ENCODE results near the gene TBC1D10A. TPM values are rescaled to one million over a fixed set of nuclear protein-coding genes. Genes with fewer than 3 reads are reported as not detected.

Gene TBC1D10A, protein sequence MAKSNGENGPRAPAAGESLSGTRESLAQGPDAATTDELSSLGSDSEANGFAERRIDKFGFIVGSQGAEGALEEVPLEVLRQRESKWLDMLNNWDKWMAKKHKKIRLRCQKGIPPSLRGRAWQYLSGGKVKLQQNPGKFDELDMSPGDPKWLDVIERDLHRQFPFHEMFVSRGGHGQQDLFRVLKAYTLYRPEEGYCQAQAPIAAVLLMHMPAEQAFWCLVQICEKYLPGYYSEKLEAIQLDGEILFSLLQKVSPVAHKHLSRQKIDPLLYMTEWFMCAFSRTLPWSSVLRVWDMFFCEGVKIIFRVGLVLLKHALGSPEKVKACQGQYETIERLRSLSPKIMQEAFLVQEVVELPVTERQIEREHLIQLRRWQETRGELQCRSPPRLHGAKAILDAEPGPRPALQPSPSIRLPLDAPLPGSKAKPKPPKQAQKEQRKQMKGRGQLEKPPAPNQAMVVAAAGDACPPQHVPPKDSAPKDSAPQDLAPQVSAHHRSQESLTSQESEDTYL
- total RNA-seq (ENCODE audit: insufficient read depth, low replicate concordance): 40.0 TPM

DNA sequence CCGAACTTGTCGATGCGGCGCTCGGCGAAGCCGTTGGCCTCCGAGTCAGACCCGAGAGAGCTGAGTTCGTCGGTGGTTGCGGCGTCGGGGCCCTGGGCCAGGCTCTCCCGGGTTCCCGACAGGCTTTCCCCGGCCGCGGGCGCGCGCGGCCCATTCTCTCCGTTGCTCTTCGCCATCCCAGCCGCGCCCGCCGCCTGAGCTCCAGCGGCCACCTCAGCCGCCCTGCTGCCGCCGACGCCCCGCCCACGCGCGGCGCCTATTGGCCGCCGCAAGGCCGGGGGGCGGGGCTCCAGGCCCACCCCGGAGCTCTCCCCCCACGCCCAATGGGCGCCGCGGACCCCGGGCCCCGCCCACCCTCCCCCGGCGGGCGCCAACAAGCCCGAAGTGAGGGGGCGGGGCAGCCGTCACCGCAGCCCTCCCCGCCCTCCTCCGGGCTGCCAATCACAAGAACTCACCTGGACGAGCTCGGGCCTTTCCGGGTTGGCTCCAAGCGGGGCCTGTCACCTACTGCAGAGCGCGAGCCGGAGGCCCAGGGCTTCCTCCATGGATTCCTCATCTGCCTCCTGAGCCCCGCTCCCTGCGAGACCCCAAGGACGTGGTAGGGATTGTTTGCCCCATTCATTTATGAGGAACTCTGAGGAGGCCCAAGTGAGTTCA, at the start of gene TBC1D10A:
Gene TBC1D10A (minus strand): TSS at position 236 of the 657 bp plus-strand sequence. CDS start 60 bp downstream, at position 176.
- DNase-seq (ENCODE audit: low spot score): peak; percentile 91

DNA sequence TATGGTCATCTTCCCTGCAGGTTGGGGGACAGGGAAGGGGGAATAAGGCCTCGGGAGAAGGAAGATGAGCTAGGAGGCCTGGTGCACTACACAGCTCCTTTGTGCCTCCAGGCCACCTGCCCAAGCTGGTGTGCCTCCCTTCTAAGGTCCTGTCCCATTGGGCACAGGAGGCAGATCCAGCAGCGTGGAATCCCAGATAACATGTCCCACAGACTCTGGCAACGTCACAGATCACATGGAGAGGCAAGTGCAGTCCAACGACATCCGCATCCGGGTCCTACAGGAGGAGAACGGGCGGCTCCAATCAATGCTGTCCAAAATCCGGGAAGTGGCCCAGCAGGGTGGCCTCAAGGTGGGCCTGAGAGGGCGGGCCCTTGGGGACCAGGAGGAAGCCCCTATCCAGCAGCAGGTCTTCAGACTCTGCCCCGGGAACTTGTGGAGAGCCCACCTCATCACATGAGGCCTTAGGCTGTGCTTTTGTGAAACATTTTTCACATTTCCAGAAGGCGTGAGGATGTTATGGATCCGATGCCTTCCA, 48.6 kb upstream of the TBC1D10A start:
- DNase-seq (ENCODE audit: low spot score): no peak

DNA sequence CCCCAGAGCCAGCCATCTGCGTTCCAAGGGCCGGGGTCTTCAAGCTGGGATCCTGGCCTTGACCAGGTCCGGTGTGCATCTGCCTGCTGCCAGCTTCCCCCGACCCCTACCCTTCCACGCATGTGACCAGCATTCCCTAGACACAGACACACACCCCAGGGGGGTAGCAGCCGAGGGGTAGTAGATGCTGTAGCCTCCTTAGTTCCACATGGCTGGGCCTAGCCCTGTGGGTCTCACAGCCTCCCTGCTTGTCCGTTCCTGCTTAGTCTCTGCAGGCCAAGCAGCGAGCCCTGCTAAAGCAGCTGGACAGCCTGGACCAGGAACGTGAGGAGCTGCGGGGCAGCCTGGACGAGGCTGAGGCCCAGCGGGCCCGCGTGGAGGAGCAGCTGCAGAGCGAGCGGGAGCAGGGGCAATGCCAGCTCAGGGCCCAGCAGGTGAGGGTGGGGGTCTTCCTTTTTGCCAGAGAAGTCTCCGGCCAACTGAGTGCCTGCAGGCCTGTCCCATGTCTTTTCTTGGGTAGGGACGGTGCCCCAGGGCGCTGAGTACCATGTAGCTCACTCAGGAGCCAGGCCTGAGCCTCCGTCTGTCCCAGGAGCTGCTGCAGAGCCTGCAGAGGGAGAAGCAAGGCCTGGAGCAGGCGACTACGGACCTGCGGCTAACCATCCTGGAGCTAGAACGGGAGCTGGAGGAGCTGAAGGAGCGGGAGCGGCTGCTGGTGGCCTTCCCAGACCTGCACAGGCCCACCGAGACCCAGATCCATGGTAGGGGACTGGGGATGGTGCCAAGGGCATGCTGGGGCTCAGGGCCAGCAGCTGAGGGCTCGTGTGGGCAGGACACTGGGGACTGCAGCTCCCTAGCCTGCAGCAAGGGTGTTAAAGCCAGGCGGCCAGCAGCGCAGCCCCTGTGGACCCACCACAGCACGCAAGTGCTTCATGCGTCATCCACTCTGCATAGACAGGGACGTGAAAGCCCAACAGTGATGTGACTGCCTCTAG, 46.9 kb upstream of the TBC1D10A start:
- no peak for DNase-seq (ENCODE audit: low spot score)

DNA sequence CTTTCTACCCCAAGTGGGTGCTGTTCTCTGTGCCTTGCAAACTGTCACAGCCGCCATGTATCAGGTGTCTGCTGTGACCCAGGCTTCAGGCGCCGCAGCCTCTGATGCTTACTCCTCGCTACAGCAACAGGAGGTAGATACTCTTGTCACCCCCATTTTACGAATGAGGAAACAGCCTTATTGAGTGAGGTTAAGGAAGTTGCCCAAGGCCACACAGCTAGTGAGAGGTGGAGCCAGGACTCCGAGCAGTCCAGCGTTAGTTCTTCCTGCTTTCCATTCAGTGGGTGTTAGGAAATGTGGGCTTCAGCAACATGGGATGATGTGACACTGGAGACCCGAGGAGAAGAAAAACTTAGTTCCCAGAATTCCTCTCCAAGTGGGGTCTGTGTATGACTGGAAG, 46.2 kb upstream of the TBC1D10A start:
- DNase-seq (ENCODE audit: low spot score): no peak

DNA sequence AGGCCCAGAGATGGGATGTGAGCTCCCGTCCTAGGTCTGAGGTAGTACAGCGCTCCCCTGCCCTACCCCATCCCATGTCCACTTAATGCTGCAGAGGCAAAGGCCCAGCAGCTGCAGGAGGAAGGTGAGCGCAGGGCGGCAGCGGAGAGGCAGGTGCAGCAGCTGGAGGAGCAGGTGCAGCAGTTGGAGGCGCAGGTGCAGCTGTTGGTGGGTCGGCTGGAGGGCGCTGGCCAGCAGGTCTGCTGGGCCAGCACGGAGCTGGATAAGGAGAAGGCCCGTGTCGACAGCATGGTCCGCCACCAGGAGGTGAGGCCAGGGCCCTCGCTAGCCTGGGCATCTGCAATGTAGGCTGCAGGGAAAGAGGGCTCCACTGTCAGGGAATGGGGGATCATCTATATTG, 45.2 kb upstream of the TBC1D10A start:
- no peak for DNase-seq (ENCODE audit: low spot score)

DNA sequence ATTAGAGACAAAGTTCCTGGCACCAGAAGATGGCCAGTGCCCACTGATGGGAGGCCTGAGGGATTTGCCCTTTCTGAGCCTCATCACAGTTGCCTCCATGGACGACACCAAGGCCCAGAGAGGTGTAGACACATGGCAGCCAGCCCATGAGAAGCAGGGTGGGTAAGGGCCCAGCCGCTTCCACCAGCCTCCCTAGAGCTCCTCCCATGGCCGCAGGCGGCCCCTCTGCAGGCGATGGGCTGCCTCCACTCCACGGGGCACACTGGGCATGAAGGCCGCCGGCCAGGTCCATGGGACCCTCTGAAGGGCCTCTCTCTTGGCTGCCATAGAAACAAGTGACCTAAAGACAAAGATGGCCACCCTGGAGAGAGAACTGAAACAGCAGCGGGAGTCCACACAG, 44.6 kb upstream of the TBC1D10A start:
- no peak for DNase-seq (ENCODE audit: low spot score)

DNA sequence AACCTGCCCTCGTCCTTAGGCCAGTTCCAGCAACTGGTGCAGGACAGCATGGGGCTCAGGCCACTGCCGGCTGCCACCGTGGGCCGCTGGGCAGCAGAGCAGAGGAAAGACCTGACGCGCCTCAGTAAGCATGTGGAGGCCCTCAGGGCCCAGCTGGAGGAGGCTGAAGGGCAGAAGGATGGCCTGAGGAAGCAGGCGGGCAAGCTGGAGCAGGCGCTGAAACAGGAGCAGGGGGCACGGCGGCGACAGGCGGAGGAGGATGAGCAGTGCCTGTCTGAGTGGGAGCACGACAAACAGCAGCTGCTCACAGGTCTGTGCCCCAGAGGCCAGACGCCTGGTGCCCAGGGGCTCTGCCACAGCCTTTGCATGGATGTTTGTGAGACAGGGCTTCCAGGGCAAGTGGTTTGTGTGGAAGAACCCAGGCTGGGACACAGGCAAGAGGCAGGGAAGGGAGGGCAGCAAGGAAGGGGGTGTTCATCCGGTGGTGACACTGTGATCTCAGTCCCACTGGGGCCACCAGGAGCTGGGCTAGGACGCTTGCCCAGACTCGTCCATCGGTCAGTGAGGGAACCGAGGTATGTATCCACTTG, 44.0 kb upstream of the TBC1D10A start:
- DNase-seq (ENCODE audit: low spot score): no peak

DNA sequence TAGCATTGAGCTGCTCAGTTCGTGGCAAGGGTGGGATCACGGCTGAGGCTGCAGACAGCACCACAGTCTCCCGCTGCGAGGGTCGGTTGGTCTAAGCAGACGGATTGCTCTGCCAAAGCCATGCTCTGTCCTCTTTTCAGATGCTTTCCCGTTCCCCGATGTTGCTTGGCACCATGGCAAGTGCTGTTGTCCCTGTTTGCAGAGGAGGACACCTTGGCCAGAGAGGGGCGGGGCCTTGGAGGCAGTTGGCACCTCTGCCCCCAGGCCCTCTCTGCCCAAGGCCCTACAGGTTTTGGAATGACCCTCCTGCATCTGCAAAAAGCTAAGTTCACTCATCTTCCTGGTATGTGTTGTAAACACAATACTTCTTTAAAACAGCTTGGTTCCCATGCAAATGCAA, 41.7 kb upstream of the TBC1D10A start:
- no peak for DNase-seq (ENCODE audit: low spot score)

DNA sequence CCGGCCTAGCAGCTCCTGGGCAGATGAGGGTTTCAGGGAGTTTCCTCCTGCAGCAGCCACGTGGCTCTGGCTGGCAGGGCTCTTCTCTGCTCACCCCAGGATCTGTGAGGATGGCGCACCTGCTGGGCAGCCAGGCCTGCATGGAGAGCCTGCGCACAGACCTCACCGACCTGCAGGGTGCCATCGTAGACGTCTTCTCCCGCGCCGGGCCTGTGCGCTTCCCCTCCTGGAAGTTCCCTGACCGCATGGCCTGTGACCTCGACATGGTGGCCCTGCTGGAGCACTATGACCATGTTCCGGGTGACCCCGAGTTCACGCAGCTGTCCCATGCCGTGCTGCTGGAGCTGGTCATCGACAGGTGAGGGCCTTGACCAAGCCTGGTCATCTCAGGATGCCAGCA, 39.1 kb upstream of the TBC1D10A start:
- no peak for DNase-seq (ENCODE audit: low spot score)

DNA sequence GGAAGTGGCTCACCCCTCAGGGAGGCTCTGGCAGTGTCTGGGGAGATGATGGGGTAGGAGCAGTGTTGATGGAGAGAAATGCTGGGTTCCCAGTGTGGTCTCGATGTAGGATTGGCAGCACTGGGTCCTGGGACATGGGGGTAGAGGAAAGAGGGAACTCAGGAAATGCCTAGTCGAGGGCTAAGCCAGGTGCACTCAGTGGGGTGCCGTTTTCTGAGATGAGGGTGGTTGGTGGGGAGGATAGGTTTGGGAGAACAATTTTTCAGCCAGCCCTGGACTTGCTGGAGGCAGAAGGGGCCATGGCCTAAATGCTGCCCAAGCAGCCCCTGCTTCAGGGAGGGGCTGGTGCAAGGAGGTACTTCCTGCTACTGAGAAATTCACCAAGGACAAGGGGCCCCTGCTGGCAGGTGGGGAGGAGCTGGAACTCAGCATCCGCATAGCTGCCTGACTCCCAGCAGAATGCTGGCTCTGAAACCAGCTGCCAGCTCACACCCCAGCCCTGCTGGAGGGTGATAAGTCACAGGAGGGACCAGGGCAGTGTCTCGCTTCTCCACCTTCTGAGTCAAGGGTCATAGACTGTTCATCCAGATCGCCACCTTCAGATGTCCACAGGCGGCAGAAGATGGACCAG, 36.0 kb upstream of the TBC1D10A start:
- no peak for DNase-seq (ENCODE audit: low spot score)

DNA sequence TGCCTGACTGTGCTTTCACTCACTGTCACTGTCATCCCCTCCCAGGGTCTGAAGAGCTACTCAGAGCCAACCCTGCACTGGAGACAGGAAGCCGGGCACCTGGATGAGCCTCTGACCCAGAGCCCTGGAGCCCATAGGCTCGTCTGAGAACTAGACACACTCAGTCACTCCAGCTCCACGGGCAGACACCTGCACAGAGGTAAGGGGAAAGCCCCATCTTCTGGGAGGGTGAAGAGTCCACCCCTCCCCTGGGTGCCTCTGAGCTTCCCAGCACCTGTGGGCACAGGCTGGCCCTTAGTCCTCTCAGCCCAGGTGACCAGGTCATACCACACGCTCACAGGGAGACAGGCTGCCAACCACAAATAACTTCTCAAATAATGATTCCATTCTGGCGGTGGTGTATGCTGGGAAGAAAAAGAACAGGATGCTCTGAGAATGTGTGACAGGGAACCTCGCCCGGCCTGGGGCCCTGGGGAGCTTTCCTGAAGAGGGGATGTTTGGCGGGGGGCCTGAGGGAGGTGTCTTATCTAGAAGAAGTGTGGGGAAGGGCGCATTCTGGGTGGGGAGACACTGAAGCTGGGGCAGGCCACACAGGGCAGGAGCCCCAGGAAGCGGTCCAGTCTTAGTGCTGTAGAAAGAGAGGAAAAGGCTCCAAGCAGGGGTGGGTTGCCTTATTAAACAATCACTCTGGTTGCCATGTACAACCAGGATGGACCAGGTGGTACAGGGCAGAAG, 35.3 kb upstream of the TBC1D10A start:
- DNase-seq (ENCODE audit: low spot score): no peak

DNA sequence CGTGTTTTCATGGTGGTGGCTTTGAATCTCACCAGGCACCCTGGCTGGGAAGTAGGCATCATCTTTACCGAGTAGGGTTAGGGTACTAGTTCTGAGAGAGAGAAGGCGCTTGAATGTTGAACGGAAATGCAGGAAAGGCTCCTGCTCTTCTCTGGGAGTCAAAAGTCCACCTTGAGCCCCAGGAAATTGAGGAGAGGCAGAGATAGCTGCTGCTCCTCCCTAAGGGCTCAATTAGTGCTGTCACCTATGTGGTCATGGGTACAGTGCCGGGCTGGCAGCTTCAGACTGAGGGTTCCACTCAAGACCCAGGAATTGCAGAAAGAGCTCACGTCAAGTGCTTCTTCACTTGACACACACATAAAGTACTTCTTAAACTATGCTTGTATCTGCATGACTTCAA, 31.8 kb upstream of the TBC1D10A start:
- DNase-seq (ENCODE audit: low spot score): no peak

DNA sequence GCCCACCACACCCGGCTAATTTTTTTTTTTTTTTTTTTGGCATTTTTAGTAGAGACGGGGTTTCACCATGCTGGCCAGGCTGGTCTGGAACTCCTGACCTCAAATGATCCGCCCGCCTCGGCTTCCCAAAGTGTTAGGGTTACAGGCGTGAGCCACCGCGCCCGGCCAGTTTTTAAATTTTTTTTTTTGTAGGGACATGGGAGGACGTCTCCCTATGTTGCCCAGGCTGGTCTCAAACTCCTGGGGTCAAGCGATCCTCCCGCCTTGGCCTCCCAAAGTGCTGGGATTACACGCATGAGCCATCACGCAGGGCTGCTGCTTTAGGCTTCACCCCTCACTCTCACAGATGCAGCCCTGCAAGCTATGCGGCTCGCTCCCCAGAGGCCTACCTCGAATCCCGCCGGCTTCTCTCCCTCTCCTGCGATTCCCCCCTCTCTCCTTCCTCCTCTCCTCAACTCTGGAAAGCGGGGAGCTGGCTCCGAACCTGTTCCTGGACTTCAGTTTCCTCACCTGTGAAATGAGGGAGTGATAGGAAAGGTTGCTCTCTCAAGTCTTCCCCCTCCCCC, 31.0 kb upstream of the TBC1D10A start:
- DNase-seq (ENCODE audit: low spot score): no peak

DNA sequence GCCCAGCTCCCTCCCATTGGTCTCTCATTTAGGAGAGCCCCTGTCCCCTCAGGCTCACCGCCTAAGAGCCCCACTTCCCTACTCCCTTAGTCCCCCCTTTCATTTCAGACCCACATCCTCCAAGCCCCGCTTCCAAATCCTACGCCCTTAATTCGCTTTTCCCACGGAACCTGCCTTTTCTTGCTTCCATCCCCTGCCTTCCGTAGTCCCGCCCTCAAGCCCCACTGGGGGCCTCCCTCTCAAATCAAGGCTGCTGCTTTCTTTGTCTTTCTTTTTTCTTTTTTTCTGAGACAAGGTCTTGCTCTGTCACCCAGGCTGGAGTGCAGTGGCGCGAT, 30.5 kb upstream of the TBC1D10A start:
- no peak for DNase-seq (ENCODE audit: low spot score)

DNA sequence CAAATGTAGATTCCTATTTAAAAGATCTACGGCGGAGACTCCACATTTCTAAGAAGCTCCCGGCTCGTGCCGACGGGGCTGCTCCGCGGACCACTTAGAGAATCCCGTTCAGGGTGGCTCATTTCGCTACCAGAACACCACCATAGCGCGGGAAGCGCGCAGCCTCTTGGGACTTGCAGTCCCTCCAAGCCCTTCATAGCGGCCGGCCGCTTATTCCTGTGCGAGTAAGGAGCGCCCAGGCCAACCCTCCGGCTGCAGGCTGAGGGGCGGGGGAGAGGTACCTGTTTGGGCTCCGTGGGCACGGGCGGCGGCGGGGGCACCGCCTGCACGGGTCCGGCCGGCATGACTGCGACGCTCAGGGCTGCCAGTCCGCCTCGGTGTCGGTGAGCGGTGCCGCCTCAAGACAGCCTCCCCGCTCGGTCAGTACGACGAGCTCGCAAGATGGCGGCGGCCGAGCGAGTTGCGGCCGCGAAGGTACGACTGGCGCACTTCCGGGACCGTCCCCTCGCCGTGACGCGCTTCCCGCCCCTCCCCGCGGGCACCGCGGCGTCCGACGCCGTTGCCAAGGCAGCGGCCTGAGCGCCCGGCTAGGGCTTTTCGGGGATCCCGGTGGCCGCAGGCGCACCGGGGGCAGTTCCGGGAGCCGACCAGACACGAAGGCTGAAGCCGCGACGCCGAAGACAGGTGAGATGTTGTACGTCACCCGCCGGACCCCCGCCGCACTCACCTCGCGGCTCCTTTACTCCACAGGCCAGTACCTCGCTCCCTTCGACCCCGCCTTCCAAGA, 29.9 kb upstream of the TBC1D10A start, which contains the start of the genes CCDC157 and SF3A1:
Gene CCDC157 (plus strand): TSS at position 559 of the 787 bp plus-strand sequence. CDS start 8,994 bp downstream, outside the sequence.
Gene SF3A1 (minus strand): TSS at position 446 of the 787 bp plus-strand sequence. CDS start 102 bp downstream, at position 344.
- DNase-seq (ENCODE audit: low spot score): peak; percentile 94

DNA sequence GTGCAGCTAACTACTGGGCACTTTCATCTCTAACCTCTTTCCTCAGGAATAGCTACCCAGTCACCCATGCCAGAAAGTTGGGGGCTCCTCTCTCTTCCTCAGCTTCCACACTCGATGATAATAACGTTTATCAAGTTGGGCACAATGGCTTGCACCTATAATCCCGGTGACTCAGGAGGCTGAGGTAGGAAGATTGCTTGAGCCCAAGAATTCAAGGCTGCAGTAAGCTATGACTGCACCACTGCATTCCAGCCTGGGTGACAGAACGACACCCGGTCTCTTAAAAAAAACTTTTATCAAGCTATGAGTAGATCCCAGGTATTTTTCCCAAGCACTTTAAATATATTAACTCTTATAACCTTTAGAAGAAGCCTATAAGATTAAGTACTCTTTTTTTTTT, 27.9 kb upstream of the TBC1D10A start:
- DNase-seq (ENCODE audit: low spot score): no peak

DNA sequence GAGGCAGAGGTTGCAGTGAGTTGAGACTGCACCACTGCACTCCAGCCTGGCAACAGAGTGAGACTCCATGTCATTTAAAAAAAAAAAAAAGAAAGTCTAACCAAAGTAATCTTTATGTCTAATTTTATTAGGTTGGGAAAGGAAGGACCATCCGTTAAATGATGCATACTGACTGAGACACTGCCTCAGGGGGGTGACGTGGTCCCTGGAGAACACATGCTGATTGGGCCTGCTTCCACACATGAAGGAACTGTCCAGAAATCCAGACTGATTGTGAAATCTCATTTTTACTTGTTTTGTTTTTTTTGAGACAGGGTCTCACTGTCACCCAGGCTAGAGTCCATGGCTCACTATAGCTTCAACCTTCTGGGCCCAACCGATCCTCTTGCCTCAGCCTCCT, 24.5 kb upstream of the TBC1D10A start:
- DNase-seq (ENCODE audit: low spot score): no peak

DNA sequence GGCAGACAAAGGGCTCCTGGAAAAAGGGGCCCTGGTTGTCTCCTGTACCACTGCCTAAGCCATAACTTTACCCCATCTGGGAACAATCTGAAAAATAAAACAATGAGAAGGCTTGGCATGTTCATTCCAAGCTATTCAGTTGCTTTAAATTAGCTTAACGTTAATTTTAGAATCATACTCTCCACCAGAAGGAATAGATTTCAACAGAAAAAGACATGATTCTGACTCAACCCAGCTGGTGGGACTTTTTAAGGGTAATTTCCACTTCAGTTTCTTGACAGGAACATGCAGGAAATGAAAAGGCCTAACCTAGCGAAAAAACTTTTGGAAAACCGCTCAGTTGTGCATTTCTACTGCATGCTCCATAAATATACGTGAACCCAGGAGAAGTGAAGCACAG, 22.1 kb upstream of the TBC1D10A start:
- DNase-seq (ENCODE audit: low spot score): no peak

DNA sequence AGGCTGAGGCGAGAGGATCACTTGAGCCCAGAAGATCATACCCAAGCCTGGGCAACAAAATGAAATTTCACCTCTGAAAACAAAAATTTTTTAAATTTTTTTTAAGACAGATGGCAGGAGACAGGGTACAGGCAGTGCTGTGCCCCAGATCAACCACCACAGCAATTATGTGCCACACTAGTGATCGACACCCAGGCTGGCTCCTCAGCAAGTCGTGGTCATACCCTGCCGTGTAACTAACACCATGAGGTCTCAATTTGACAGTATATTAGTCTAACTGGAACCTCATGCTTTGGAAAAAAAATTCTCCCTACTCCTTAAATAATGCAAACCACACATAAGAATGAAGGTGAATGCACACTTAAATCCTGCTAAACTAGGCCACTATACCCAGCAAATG, 21.7 kb upstream of the TBC1D10A start:
- DNase-seq (ENCODE audit: low spot score): no peak

All from umbilical cord (tissue), 2 donors.